K562 (cell line): ENCODE measurements around the gene SLC66A3. TPM values are rescaled to one million over a fixed set of nuclear protein-coding genes. Genes with fewer than 3 reads are reported as not detected.

Experiments
- ATAC-seq: fragments of 200-7000 bp; cut with Tn5 transposase; 3 replicates; pipeline ENCODE4 v1.9.1; 2020; ENCODE audit warnings: moderate library complexity
- BruUV-seq: library from RNA; stranded (reverse); fragments of 400-500 nt; replicated peaks from 2 replicates; lab custom pipeline; 2021; lab: Mats Ljungman, UMichigan
- CTCF ChIA-PET: fragments of 300-600 bp; formaldehyde crosslinking; extraction: SDS; loops from one replicate; lab custom pipeline; 2021; ENCODE audit warnings: low intra/inter-chr PET ratio; lab: Yijun Ruan, JAX
- POLR2A ChIA-PET: fragments of 300-600, 350-650 bp; sonication (Branson Sonifier 250); formaldehyde crosslinking; extraction: SDS; loops from one replicate; lab custom pipeline; 2021; ENCODE audit warnings: antibody characterized with exemption, inconsistent platforms; lab: Yijun Ruan, JAX
- DNase-seq, 4 experiments: peaks; one replicate each; pipeline versions ENCODE4 v3.0.0 to v3.0.0-alpha.2; 2011 to 2018; ENCODE audit warnings: low spot score in 3 of 4, mixed read lengths in 3 of 4; ENCODE audit errors: extremely low read depth in 1 of 4
- FAIRE-seq: peaks from 2 replicates; lab custom pipeline; 2011; peaks lifted over from hg19 to GRCh38; lab: Jason Lieb, UNC
- H2AFZ ChIP-seq: 2 replicates; pipeline ENCODE4 v1.6.0; 2011; ENCODE audit warnings: low read depth, low read length, control low read depth, inconsistent platforms
- H3K27ac ChIP-seq: fragments of 200-600 bp; 3 replicates; pipeline ENCODE4 v1.8.0; 2011; ENCODE audit warnings: low read depth, mild to moderate bottlenecking, control low read depth, inconsistent platforms, low read length, moderate library complexity, mixed read lengths; ENCODE audit errors: extremely low read depth
- H3K27me3 ChIP-seq, 2 experiments: fragments of 300-600 bp in 1 of 2; 2 replicates in 1 of 2; 3 replicates in 1 of 2; pipeline versions ENCODE4 v1.6.0 to v1.8.0; 2011; ENCODE audit warnings: inconsistent platforms in 2 of 2, low read length in 2 of 2, mild to moderate bottlenecking in 1 of 2, mixed read lengths in 1 of 2, moderate library complexity in 1 of 2; ENCODE audit not compliant: control insufficient read depth in 2 of 2, insufficient read depth in 2 of 2
- H3K36me3 ChIP-seq: fragments of 300-600 bp; 3 replicates; pipeline ENCODE4 v1.8.0; 2011; ENCODE audit warnings: mild to moderate bottlenecking, low read length, inconsistent platforms; ENCODE audit not compliant: control insufficient read depth, insufficient read depth
- H3K4me1 ChIP-seq, 2 experiments: fragments of 200-600 bp in 1 of 2; replicated peaks in 1 of 2; 2 replicates in 1 of 2; 3 replicates in 1 of 2; pipeline versions ENCODE4 v1.5.1 to v1.8.0; 2011; ENCODE audit warnings: inconsistent platforms in 2 of 2, low read length in 2 of 2, mild to moderate bottlenecking in 1 of 2, mixed read lengths in 1 of 2, moderate library complexity in 1 of 2; ENCODE audit not compliant: control insufficient read depth in 2 of 2, insufficient read depth in 2 of 2
- H3K4me2 ChIP-seq: 2 replicates; pipeline ENCODE4 v1.6.1; 2011; ENCODE audit warnings: low read length, control low read depth, inconsistent platforms, mixed read lengths; ENCODE audit not compliant: insufficient read depth
- H3K4me3 ChIP-seq: fragments of 200-600 bp; sonication (generic), shearing (Covaris generic); 2 replicates; pipeline ENCODE4 v1.5.1; 2016; ENCODE audit warnings: control low read depth, inconsistent platforms
- H3K79me2 ChIP-seq: fragments of 200-600 bp; 3 replicates; pipeline ENCODE4 v1.8.0; 2011; ENCODE audit warnings: low read length, inconsistent platforms; ENCODE audit not compliant: control insufficient read depth, insufficient read depth
- H3K9ac ChIP-seq, 2 experiments: 2 replicates each; pipeline versions ENCODE4 v1.6.0 to v1.6.1; 2011; ENCODE audit warnings: low read depth in 2 of 2, low read length in 2 of 2, control low read depth in 1 of 2, inconsistent platforms in 1 of 2, mild to moderate bottlenecking in 1 of 2, mixed read lengths in 1 of 2; ENCODE audit not compliant: insufficient read depth in 1 of 2
- H3K9me1 ChIP-seq: one replicate; pipeline ENCODE4 v1.6.0; 2011; ENCODE audit warnings: inconsistent platforms, mild to moderate bottlenecking, low read length, moderate library complexity; ENCODE audit not compliant: control insufficient read depth, insufficient read depth
- H3K9me3 ChIP-seq: replicated peaks from 2 replicates; pipeline ENCODE4 v1.5.1; 2011; ENCODE audit warnings: low read depth, low read length, inconsistent platforms; ENCODE audit not compliant: control insufficient read depth, insufficient read depth
- H4K20me1 ChIP-seq: replicated peaks from 2 replicates; pipeline ENCODE4 v1.6.1; 2011; ENCODE audit warnings: low read length, inconsistent platforms, mixed read lengths; ENCODE audit not compliant: control insufficient read depth, insufficient read depth
- BRF1 ChIP-seq: IDR thresholded peaks from 3 replicates; pipeline ENCODE4 v1.6.1; 2011; ENCODE audit warnings: borderline replicate concordance, mild to moderate bottlenecking; ENCODE audit not compliant: insufficient read length; ENCODE audit errors: extremely low read depth
- MED1 ChIP-seq: sonication (generic); formaldehyde crosslinking; IDR thresholded peaks from 2 replicates; pipeline ENCODE4 v1.8.1; 2023; ENCODE audit warnings: missing genetic modification reagents, borderline replicate concordance
- NCOR1 ChIP-seq: fragments of 450-650 bp; IDR thresholded peaks from 2 replicates; pipeline ENCODE4 v1.6.1; 2016; ENCODE audit warnings: mild to moderate bottlenecking, moderate library complexity
- NR2C2 ChIP-seq, 2 experiments: fragments of 200-800 bp in 1 of 2; sonication (Bioruptor generic) in 1 of 2; sonication (generic) in 1 of 2; formaldehyde crosslinking in 1 of 2; IDR thresholded peaks; 2 replicates each; pipeline versions ENCODE4 v1.6.1 to v1.8.0; 2016 to 2022; ENCODE audit warnings: mild to moderate bottlenecking in 1 of 2, missing compliant biosample characterization in 1 of 2, missing genetic modification characterization in 1 of 2, missing genetic modification reagents in 1 of 2
- STAT5B ChIP-seq: fragments of 250-450 bp; sonication (Bioruptor Pico); IDR thresholded peaks from 2 replicates; pipeline ENCODE4 v1.8.0; 2021; ENCODE audit warnings: mild to moderate bottlenecking, inconsistent platforms
- ZNF57 ChIP-seq: fragments of 450-650 bp; formaldehyde crosslinking; IDR thresholded peaks from 2 replicates; pipeline ENCODE4 v1.4.0; 2020; ENCODE audit warnings: mild to moderate bottlenecking, moderate library complexity
- ZNF696 ChIP-seq: fragments of 250-450 bp; sonication (Bioruptor Pico); conservative IDR thresholded peaks from 2 replicates; pipeline ENCODE4 v1.4.0; 2020; ENCODE audit warnings: mild to moderate bottlenecking, moderate library complexity
- WGBS: fragments of 100-300 bp; shearing (Covaris generic); methylation state at CpG from one replicate; pipeline ENCODE4 v1.1.6; 2016; ENCODE audit warnings: low coverage, mixed read lengths; ENCODE audit not compliant: insufficient coverage; ENCODE audit errors: missing lambda C conversion rate; 5-methylcytosine and 5-hydroxymethylcytosine counted together
- in situ Hi-C: fragments of 300-500 bp; cut with MboI; formaldehyde crosslinking; loops from 4 replicates; pipeline ENCODE4 v1.15.0; 2018; ENCODE audit warnings: inconsistent platforms, mixed read lengths
- intact Hi-C: fragments of 100-400 bp; cut with micrococcal nuclease; formaldehyde crosslinking; loops from 2 replicates; pipeline ENCODE4 v1.14.2; 2022
- polyA plus RNA-seq, 8 experiments: library from polyadenylated mRNA; depleted of rRNA in 4 of 8; stranded (reverse) in 5 of 8; unstranded in 3 of 8; fragments of >200 nt; fragmentation: Nextera tagmentation in 2 of 8; fragmentation: Illumina TruSeq in 1 of 8; extraction: Ambion mirVana in 2 of 8; extraction: Trizol in 1 of 8; gene quantifications; 2 replicates each; pipeline versions ENCODE4 v1.2.1 to v1.2.3, GENCODE V29; 2011 to 2014; ENCODE audit warnings: inconsistent platforms in 1 of 8, missing spikeins in 1 of 8
- total RNA-seq, 7 experiments: library from RNA; depleted of rRNA in 6 of 7; stranded (reverse); fragments of >200 nt in 6 of 7; fragmentation: Illumina TruSeq in 2 of 7; extraction: Trizol in 2 of 7; gene quantifications; 2 replicates each; pipeline versions ENCODE4 v1.2.1 to v1.2.3, GENCODE V29; 2011 to 2021; ENCODE audit warnings: low replicate concordance in 1 of 7
- TF ChIP-seq, protein P1 (sequence below): fragments of 450-650 bp; formaldehyde crosslinking; IDR thresholded peaks from 2 replicates; pipeline ENCODE4 v1.4.0; 2020; ENCODE audit warnings: mild to moderate bottlenecking, moderate library complexity
- TF ChIP-seq, protein P2 (sequence below): sonication (generic); formaldehyde crosslinking; IDR thresholded peaks from 2 replicates; pipeline ENCODE4 v1.8.0; 2022; ENCODE audit warnings: mild to moderate bottlenecking, low read depth, missing genetic modification reagents
- TF ChIP-seq, protein P3 (sequence below): fragments of 250-450 bp; sonication (Bioruptor Pico); IDR thresholded peaks from 2 replicates; pipeline ENCODE4 v1.8.0; 2022; ENCODE audit warnings: moderate library complexity, mild to moderate bottlenecking, inconsistent platforms
- TF ChIP-seq, protein P4 (sequence below): fragments of 450-650 bp; IDR thresholded peaks from 2 replicates; pipeline ENCODE4 v1.6.1; 2016; ENCODE audit warnings: low read depth

The SLC66A3 gene
- total and polyA plus RNA-seq, 9 of the 15 experiments (the other 6 are each of a cell fraction or from before 2014, with no cell fraction given) = 2.8 to 30.0 (median 9.1) TPM

DNA sequence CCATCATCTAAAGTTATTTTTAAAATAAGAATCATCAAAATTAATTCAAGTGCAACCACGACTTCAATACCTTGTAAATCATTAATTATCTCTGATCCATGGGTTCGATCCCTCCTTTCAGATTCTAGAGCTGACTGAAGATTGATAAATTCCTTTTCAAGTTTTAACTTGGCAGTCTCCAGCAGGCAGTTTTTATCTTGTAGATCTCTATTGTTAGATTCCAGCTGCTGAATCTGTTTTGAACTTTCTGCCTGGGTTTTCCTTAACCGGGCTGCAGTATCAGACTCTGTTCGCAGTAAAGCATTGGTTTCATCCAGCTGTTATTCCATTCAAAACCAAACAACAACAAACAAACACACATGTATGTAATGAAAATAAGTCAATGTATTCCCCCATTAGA, 59.5 kb downstream of the SLC66A3 start:
- Histone ChIP-seq H2AFZ (no peak overlapping the region), H3K27me3 (no peaks in the 10 kb centered on the region), H3K79me2 (no peaks in the 10 kb centered on the region), H3K4me3 (no peak overlapping the region), H3K27ac (no peak overlapping the region), H3K4me2 (no peak overlapping the region), H3K9me1 (no peaks in the 10 kb centered on the region), H3K9me3 (no peaks in the 10 kb centered on the region), H3K9ac (no peak overlapping the region), H3K4me1 (no peaks in the 10 kb centered on the region), H4K20me1 (no peaks in the 10 kb centered on the region), H3K36me3 (peaks cover 59% of the 10 kb centered on the region)
- intact Hi-C loops = no loop called here
- CTCF ChIA-PET = no interaction called here
- ATAC-seq (no peak), DNase-seq (no peak), FAIRE-seq (no peak)
- BruUV-seq = TSS peak; percentile 17
- WGBS = 93% methylated on average over 4 of the region's 4 CpGs
- POLR2A ChIA-PET = no interaction called here
- in situ Hi-C loops = no loop called here
- TF ChIP-seq ZNF696 (no peak), ZNF57 (no peak), NR2C2 (CRISPR knock-in tag; IDR thresholded peaks at IDR 0.05) (no peak), NR2C2 (tag; IDR thresholded peaks at IDR 0.05) (no peak), MED1 (CRISPR knock-in tag) (no peak), BRF1 (no peak), STAT5B (CRISPR knock-in tag) (no peak), NCOR1 (no peak)
- TF ChIP-seq, protein P1, sequence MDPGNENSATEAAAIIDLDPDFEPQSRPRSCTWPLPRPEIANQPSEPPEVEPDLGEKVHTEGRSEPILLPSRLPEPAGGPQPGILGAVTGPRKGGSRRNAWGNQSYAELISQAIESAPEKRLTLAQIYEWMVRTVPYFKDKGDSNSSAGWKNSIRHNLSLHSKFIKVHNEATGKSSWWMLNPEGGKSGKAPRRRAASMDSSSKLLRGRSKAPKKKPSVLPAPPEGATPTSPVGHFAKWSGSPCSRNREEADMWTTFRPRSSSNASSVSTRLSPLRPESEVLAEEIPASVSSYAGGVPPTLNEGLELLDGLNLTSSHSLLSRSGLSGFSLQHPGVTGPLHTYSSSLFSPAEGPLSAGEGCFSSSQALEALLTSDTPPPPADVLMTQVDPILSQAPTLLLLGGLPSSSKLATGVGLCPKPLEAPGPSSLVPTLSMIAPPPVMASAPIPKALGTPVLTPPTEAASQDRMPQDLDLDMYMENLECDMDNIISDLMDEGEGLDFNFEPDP (CRISPR knock-in tag) = no peak
- TF ChIP-seq, protein P2, sequence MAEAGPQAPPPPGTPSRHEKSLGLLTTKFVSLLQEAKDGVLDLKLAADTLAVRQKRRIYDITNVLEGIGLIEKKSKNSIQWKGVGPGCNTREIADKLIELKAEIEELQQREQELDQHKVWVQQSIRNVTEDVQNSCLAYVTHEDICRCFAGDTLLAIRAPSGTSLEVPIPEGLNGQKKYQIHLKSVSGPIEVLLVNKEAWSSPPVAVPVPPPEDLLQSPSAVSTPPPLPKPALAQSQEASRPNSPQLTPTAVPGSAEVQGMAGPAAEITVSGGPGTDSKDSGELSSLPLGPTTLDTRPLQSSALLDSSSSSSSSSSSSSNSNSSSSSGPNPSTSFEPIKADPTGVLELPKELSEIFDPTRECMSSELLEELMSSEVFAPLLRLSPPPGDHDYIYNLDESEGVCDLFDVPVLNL (CRISPR knock-in tag) = no peak
- TF ChIP-seq, protein P3, sequence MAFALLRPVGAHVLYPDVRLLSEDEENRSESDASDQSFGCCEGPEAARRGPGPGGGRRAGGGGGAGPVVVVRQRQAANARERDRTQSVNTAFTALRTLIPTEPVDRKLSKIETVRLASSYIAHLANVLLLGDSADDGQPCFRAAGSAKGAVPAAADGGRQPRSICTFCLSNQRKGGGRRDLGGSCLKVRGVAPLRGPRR (CRISPR knock-in tag) = no peak
- TF ChIP-seq, protein P4, sequence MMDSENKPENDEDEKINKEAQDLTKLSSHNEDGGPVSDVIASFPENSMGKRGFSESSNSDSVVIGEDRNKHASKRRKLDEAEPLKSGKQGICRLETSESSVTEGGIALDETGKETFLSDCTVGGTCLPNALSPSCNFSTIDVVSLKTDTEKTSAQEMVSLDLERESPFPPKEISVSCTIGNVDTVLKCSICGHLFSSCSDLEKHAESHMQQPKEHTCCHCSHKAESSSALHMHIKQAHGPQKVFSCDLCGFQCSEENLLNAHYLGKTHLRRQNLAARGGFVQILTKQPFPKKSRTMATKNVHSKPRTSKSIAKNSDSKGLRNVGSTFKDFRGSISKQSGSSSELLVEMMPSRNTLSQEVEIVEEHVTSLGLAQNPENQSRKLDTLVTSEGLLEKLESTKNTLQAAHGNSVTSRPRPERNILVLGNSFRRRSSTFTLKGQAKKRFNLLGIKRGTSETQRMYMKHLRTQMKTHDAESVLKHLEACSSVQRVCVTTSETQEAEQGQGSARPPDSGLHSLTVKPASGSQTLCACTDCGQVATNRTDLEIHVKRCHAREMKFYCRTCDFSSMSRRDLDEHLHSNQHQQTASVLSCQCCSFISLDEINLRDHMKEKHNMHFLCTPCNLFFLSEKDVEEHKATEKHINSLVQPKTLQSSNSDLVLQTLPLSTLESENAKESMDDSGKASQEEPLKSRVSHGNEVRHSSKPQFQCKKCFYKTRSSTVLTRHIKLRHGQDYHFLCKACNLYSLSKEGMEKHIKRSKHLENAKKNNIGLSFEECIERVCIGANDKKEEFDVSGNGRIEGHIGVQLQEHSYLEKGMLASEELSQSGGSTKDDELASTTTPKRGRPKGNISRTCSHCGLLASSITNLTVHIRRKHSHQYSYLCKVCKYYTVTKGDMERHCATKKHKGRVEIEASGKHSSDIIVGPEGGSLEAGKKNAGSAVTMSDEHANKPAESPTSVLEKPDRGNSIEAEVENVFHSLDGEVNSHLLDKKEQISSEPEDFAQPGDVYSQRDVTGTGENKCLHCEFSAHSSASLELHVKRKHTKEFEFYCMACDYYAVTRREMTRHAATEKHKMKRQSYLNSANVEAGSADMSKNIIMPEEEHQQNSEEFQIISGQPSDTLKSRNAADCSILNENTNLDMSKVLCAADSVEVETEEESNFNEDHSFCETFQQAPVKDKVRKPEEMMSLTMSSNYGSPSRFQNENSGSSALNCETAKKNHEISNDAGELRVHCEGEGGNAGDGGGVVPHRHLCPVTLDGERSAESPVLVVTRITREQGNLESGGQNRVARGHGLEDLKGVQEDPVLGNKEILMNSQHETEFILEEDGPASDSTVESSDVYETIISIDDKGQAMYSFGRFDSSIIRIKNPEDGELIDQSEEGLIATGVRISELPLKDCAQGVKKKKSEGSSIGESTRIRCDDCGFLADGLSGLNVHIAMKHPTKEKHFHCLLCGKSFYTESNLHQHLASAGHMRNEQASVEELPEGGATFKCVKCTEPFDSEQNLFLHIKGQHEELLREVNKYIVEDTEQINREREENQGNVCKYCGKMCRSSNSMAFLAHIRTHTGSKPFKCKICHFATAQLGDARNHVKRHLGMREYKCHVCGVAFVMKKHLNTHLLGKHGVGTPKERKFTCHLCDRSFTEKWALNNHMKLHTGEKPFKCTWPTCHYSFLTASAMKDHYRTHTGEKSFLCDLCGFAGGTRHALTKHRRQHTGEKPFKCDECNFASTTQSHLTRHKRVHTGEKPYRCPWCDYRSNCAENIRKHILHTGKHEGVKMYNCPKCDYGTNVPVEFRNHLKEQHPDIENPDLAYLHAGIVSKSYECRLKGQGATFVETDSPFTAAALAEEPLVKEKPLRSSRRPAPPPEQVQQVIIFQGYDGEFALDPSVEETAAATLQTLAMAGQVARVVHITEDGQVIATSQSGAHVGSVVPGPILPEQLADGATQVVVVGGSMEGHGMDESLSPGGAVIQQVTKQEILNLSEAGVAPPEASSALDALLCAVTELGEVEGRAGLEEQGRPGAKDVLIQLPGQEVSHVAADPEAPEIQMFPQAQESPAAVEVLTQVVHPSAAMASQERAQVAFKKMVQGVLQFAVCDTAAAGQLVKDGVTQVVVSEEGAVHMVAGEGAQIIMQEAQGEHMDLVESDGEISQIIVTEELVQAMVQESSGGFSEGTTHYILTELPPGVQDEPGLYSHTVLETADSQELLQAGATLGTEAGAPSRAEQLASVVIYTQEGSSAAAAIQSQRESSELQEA = no peak
